ENCODE data around the gene FAM53B. TPM values are rescaled to one million over a fixed set of nuclear protein-coding genes. Genes with fewer than 3 reads are reported as not detected.

Gene FAM53B
- polyA plus RNA-seq, 1 experiment: 3.9 TPM

GRCh38 chr10:124644771-124645415, 99.3 kb downstream of the FAM53B start:
- ChIA-PET POLR2A (no interaction called here), CTCF (interaction anchor here (0.8 kb wide), 1 partner anchor 73 kb away, joined by 3 read pairs; no protein-coding TSS in a partner anchor)
- Histone ChIP-seq H3K27me3 (ENCODE audit: control insufficient read depth, insufficient read depth, low read length) (no peaks in the 10 kb centered on the region), H3K36me3 (ENCODE audit: control insufficient read depth, insufficient read depth, low read length) (no peaks in the 10 kb centered on the region; the same call in 1 of the 2 replicates), H3K4me3 (ENCODE audit: low read depth, low read length) (no peak overlapping the region)
- no peak for DNase-seq (ENCODE audit: low read depth)
- TF ChIP-seq CTCF (IDR thresholded peaks at IDR 0.05; ENCODE audit: insufficient read depth, low read depth, low read length): no peak

- ChIA-PET CTCF (interaction anchor here (0.8 kb wide), 1 partner anchor 73 kb away, joined by 3 read pairs; no protein-coding TSS in a partner anchor), POLR2A (no interaction called here)
- Histone ChIP-seq H3K36me3 (ENCODE audit: control insufficient read depth, insufficient read depth, low read length) (no peaks in the 10 kb centered on the region; the same call in 1 of the 2 replicates), H3K4me3 (ENCODE audit: low read depth, low read length) (no peak overlapping the region), H3K27me3 (ENCODE audit: control insufficient read depth, insufficient read depth, low read length) (no peaks in the 10 kb centered on the region)
- no peak for DNase-seq (ENCODE audit: low read depth)
- TF ChIP-seq CTCF (IDR thresholded peaks at IDR 0.05; ENCODE audit: insufficient read depth, low read depth, low read length): no peak
These were observed 99.9 kb downstream of the FAM53B start for GRCh38 chr10:124644236-124644635.

- ChIA-PET POLR2A (no interaction called here), CTCF (no interaction called here)
- no peak for DNase-seq (ENCODE audit: low read depth)
- no peak for TF ChIP-seq CTCF (IDR thresholded peaks at IDR 0.05; ENCODE audit: insufficient read depth, low read depth, low read length)
- no peaks in the 10 kb centered on the region for H3K27me3 ChIP-seq (ENCODE audit: control insufficient read depth, insufficient read depth, low read length)
- H3K36me3 ChIP-seq (ENCODE audit: control insufficient read depth, insufficient read depth, low read length): no peaks in the 10 kb centered on the region; the same call in 1 of the 2 replicates
- H3K4me3 ChIP-seq (ENCODE audit: low read depth, low read length): no peak overlapping the region
These were observed 100.7 kb downstream of the FAM53B start for GRCh38 chr10:124643330-124644009.

- no peak for TF ChIP-seq CTCF (IDR thresholded peaks at IDR 0.05; ENCODE audit: insufficient read depth, low read depth, low read length)
- ChIA-PET CTCF (no interaction called here), POLR2A (no interaction called here)
- Histone ChIP-seq H3K27me3 (ENCODE audit: control insufficient read depth, insufficient read depth, low read length) (no peaks in the 10 kb centered on the region), H3K36me3 (ENCODE audit: control insufficient read depth, insufficient read depth, low read length) (no peaks in the 10 kb centered on the region; the same call in 1 of the 2 replicates), H3K4me3 (ENCODE audit: low read depth, low read length) (no peak overlapping the region)
- no peak for DNase-seq (ENCODE audit: low read depth)
These were observed 102.0 kb downstream of the FAM53B start for GRCh38 chr10:124642088-124642710.

All from BJ (cell line).